Common myeloid progenitor, CD34-positive (primary cell): ENCODE measurements around the gene CYTH3.

Experiments
- CTCF ChIA-PET: fragments of 350-600 bp; sonication (Branson Sonifier 250); formaldehyde crosslinking; loops from one replicate; lab custom pipeline; 2021; ENCODE audit warnings: antibody characterized with exemption; lab: Charles Lee
- POLR2A ChIA-PET: fragments of 350-600 bp; sonication (Branson Sonifier 250); formaldehyde crosslinking; loops from one replicate; lab custom pipeline; 2021; ENCODE audit warnings: antibody characterized with exemption; lab: Charles Lee
- DNase-seq, 3 donors: peaks; one replicate each; pipeline versions ENCODE4 v3.0.0 to v3.0.0-alpha.2; 2013
- H3K27ac ChIP-seq, 2 experiments: 1 replicate in 1 of 2; 2 replicates in 1 of 2; pipeline ENCODE4 v1.7.0; 2013; ENCODE audit warnings: inconsistent platforms in 2 of 2, low read length in 2 of 2, mild to moderate bottlenecking in 2 of 2, low read depth in 1 of 2, moderate library complexity in 1 of 2; ENCODE audit not compliant: severe bottlenecking in 2 of 2, insufficient read depth in 1 of 2, poor library complexity in 1 of 2
- H3K27me3 ChIP-seq, 5 experiments: replicated peaks in 2 of 5; 1 replicate in 3 of 5; 2 replicates in 2 of 5; pipeline versions ENCODE4 v1.6.1 to v1.7.0; 2013; ENCODE audit warnings: low read length in 4 of 5, mild to moderate bottlenecking in 2 of 5, moderate library complexity in 2 of 5, inconsistent platforms in 1 of 5; ENCODE audit not compliant: insufficient read depth in 5 of 5, control insufficient read depth in 4 of 5
- H3K36me3 ChIP-seq, 4 experiments: 1 replicate in 2 of 4; 2 replicates in 2 of 4; pipeline versions ENCODE4 v1.6.1 to v1.7.0; 2013; ENCODE audit warnings: low read length in 3 of 4, control low read depth in 1 of 4, mild to moderate bottlenecking in 1 of 4; ENCODE audit not compliant: control insufficient read depth in 4 of 4, insufficient read depth in 4 of 4
- H3K4me1 ChIP-seq, 4 experiments: 1 replicate in 3 of 4; 2 replicates in 1 of 4; pipeline versions ENCODE4 v1.6.1 to v1.7.1; 2013; ENCODE audit warnings: low read length in 3 of 4, mild to moderate bottlenecking in 3 of 4, control low read depth in 1 of 4, inconsistent platforms in 1 of 4, moderate library complexity in 1 of 4; ENCODE audit not compliant: control insufficient read depth in 4 of 4, insufficient read depth in 4 of 4; ENCODE audit errors: control extremely low read depth in 1 of 4
- H3K4me3 ChIP-seq, 7 experiments: 1 replicate in 4 of 7; 2 replicates in 3 of 7; pipeline versions ENCODE4 v1.5.1 to v1.7.0; 2013; ENCODE audit warnings: mild to moderate bottlenecking in 7 of 7, low read length in 6 of 7, moderate library complexity in 6 of 7, inconsistent platforms in 2 of 7, low read depth in 2 of 7, control low read depth in 1 of 7; ENCODE audit not compliant: insufficient read depth in 4 of 7, control insufficient read depth in 1 of 7; ENCODE audit errors: extremely low read depth in 1 of 7
- H3K9me3 ChIP-seq, 5 experiments: 1 replicate in 4 of 5; 2 replicates in 1 of 5; pipeline versions ENCODE4 v1.6.1 to v1.7.1; 2013; ENCODE audit warnings: low read length in 4 of 5, mild to moderate bottlenecking in 2 of 5, inconsistent platforms in 1 of 5, low read depth in 1 of 5, moderate library complexity in 1 of 5; ENCODE audit not compliant: control insufficient read depth in 4 of 5, insufficient read depth in 2 of 5; ENCODE audit errors: control extremely low read depth in 1 of 5
- WGBS: methylation state at CpG from one replicate; pipeline ENCODE4 v1.1.5; 2013; ENCODE audit not compliant: insufficient coverage; 5-methylcytosine and 5-hydroxymethylcytosine counted together

Gene CYTH3

GRCh38 chr7:6252341-6252746, 20.1 kb downstream of the CYTH3 start:
- no peak overlapping the region for H3K4me3 ChIP-seq
- H3K4me1 ChIP-seq, result peaks cover 10 to 16% (median 15%) of the 10 kb centered on the region in 4 experiments
- CTCF ChIA-PET, result interaction anchor here (0.6 kb wide), 1 partner anchor 52 kb away, joined by 3 read pairs; no protein-coding TSS in a partner anchor
- H3K9me3 ChIP-seq, result no peaks in the 10 kb centered on the region
- 100% methylated on average over 4 of the region's 5 CpGs for WGBS
- POLR2A ChIA-PET, result no interaction called here
- no peak for DNase-seq
- no peaks in the 10 kb centered on the region for H3K36me3 ChIP-seq
- H3K27ac ChIP-seq, result no peak overlapping the region
- no peaks in the 10 kb centered on the region for H3K27me3 ChIP-seq

GRCh38 chr7:6251653-6252052, 20.8 kb downstream of the CYTH3 start:
- peaks cover 6 to 9% (median 8%) of the 10 kb centered on the region in 4 experiments for H3K4me1 ChIP-seq
- 100% methylated on average over 1 of the region's 4 CpGs for WGBS

GRCh38 chr7:6250364-6250833, 22.0 kb downstream of the CYTH3 start:
- POLR2A ChIA-PET, result no interaction called here
- CTCF ChIA-PET, result interaction anchor here (1.3 kb wide), 1 partner anchor 13 kb away, joined by 3 read pairs; no protein-coding TSS in a partner anchor
- no peaks in the 10 kb centered on the region for H3K4me1 ChIP-seq

More at GRCh38 chr7:6251653-6252052, 20.8 kb downstream of the CYTH3 start:
- Histone ChIP-seq H3K27ac (no peak overlapping the region), H3K27me3 (no peaks in the 10 kb centered on the region), H3K36me3 (no peaks in the 10 kb centered on the region), H3K9me3 (no peaks in the 10 kb centered on the region), H3K4me3 (no peak overlapping the region)
- DNase-seq, result no peak
- POLR2A ChIA-PET, result no interaction called here
- CTCF ChIA-PET, result interaction anchor here (0.9 to 1.3 kb wide), 2 partner anchors 15 to 18 kb away, joined by 3 read pairs; no protein-coding TSS in a partner anchor

GRCh38 chr7:6249043-6249442, 23.4 kb downstream of the CYTH3 start:
- Histone ChIP-seq H3K9me3 (no peaks in the 10 kb centered on the region), H3K36me3 (no peaks in the 10 kb centered on the region), H3K27ac (no peak overlapping the region), H3K4me3 (no peak overlapping the region), H3K27me3 (no peaks in the 10 kb centered on the region), H3K4me1 (no peaks in the 10 kb centered on the region)
- CTCF ChIA-PET, result interaction anchor here (0.7 to 2.0 kb wide), 2 partner anchors 12 to 19 kb away, joined by 3 to 6 read pairs; no protein-coding TSS in a partner anchor
- WGBS, result 100% methylated on average over 3 of the region's 4 CpGs
- no peak for DNase-seq
- POLR2A ChIA-PET, result no interaction called here

More at GRCh38 chr7:6250364-6250833, 22.0 kb downstream of the CYTH3 start:
- H3K27me3 ChIP-seq, result no peaks in the 10 kb centered on the region
- H3K9me3 ChIP-seq, result no peaks in the 10 kb centered on the region
- DNase-seq, result no peak
- WGBS, result 100% methylated on average over 3 of the region's 4 CpGs
- H3K4me3 ChIP-seq, result no peak overlapping the region
- H3K36me3 ChIP-seq, result no peaks in the 10 kb centered on the region
- H3K27ac ChIP-seq, result no peak overlapping the region

DNA sequence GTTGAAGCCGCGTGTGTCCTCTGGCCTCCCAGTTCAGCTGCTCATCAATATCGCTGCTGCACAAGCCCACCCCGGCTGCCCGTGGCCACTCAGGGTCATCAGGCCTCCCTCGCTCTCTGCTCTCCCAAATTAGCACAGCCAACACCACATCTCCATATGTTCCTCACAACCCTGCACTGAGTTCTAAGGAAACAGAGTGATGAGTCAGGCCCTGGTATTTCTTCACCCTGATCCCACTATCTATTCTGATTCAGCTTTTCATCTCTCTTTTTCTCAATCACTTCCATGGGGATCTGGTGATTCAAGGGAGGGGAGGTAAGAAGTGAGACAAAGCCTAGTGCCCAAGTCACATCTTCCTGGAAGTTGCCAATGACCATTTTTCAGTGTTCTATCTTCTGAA, 23.8 kb downstream of the CYTH3 start:
- H3K36me3 ChIP-seq, result no peaks in the 10 kb centered on the region
- no peak overlapping the region for H3K4me3 ChIP-seq
- H3K27ac ChIP-seq, result no peak overlapping the region
- WGBS, result 96% methylated on average over 6 of the region's 6 CpGs
- DNase-seq, result no peak
- POLR2A ChIA-PET, result no interaction called here
- no peaks in the 10 kb centered on the region for H3K9me3 ChIP-seq
- H3K27me3 ChIP-seq, result no peaks in the 10 kb centered on the region
- CTCF ChIA-PET, result interaction anchor here (1.8 to 2.0 kb wide), 2 partner anchors 13 to 18 kb away, joined by 6 read pairs; no protein-coding TSS in a partner anchor
- no peaks in the 10 kb centered on the region for H3K4me1 ChIP-seq

GRCh38 chr7:6246251-6246917, 26.0 kb downstream of the CYTH3 start:
- POLR2A ChIA-PET, result no interaction called here
- Histone ChIP-seq H3K9me3 (no peaks in the 10 kb centered on the region), H3K4me3 (no peak overlapping the region), H3K27me3 (no peaks in the 10 kb centered on the region), H3K36me3 (no peaks in the 10 kb centered on the region), H3K27ac (no peak overlapping the region), H3K4me1 (peaks cover 0 to under 1% (median 0%) of the 10 kb centered on the region in 4 experiments)
- no peak for DNase-seq
- WGBS, result 98% methylated on average over 5 of the region's 8 CpGs
- CTCF ChIA-PET, result interaction anchor here (1.0 to 1.6 kb wide), 4 partner anchors 14 to 72 kb away, joined by 3 to 4 read pairs (median 3); no protein-coding TSS in a partner anchor

DNA sequence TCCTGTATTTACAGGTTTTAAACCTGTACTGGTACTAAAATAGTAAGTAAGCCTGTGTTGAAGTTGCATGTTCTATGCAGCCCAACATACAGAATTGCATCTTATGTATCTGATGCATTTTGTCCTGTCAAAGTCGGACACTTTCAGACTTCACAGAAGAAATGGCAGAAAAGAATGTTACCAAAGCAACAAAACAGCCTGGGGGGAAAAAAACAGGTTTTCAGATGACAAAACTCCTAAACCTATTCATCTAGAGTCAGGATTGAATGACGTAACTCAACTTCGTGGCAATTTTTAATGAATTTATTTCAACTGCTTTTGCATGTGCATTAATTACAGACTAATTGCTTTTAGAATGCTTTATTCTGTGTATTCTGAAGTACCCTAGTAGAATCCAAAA, 28.4 kb downstream of the CYTH3 start:
- Histone ChIP-seq H3K27me3 (no peaks in the 10 kb centered on the region), H3K27ac (no peak overlapping the region), H3K4me3 (no peak overlapping the region), H3K36me3 (no peaks in the 10 kb centered on the region), H3K4me1 (peaks cover 0 to 5% (median 0%) of the 10 kb centered on the region in 4 experiments), H3K9me3 (no peaks in the 10 kb centered on the region)
- WGBS, result no CpG with 5 or more reads among the region's 3 CpGs
- DNase-seq, result no peak
- POLR2A ChIA-PET, result interaction anchor here (0.6 kb wide), 1 partner anchor 10 kb away, joined by 3 read pairs; no protein-coding TSS in a partner anchor
- CTCF ChIA-PET, result no interaction called here
